OCI-LY3 (cell line): ENCODE results near the gene ANK3.

Experiments used
- H2AFZ ChIP-seq: fragments of 200-600, 300-600 bp; shearing (Covaris generic); 2 replicates; pipeline ENCODE4 v1.6.0; 2014; ENCODE audit warnings: antibody characterized with exemption, low read depth, low read length
- H3K27ac ChIP-seq: fragments of 200-600, 300-600 bp; sonication (generic); 2 replicates; pipeline ENCODE4 v1.5.1; 2014; ENCODE audit warnings: mild to moderate bottlenecking, low read length, moderate library complexity, mixed read lengths
- H3K27me3 ChIP-seq: fragments of 200-600, 300-600 bp; sonication (generic); 2 replicates; pipeline ENCODE4 v1.6.1; 2014; ENCODE audit warnings: low read depth, low read length, mixed read lengths
- H3K36me3 ChIP-seq: fragments of 200-600, 300-600 bp; sonication (generic); replicated peaks from 2 replicates; pipeline ENCODE3; 2014; ENCODE audit warnings: low read depth, low read length, mixed read lengths
- H3K4me1 ChIP-seq: fragments of 300-600, 200-600 bp; sonication (generic); 2 replicates; pipeline ENCODE4 v1.6.1; 2014; ENCODE audit warnings: low read length, mixed read lengths
- H3K4me2 ChIP-seq: fragments of 200-600, 300-600 bp; sonication (generic); 2 replicates; pipeline ENCODE4 v1.6.1; 2014; ENCODE audit warnings: low read length, mixed read lengths
- H3K4me3 ChIP-seq: fragments of 300-600, 200-600 bp; sonication (generic); 2 replicates; pipeline ENCODE4 v1.5.1; 2014; ENCODE audit warnings: antibody characterized with exemption, mild to moderate bottlenecking, low read length, moderate library complexity
- H3K79me2 ChIP-seq: fragments of 300-600, 200-600 bp; shearing (Covaris generic); 2 replicates; pipeline ENCODE4 v1.6.1; 2014; ENCODE audit warnings: mild to moderate bottlenecking, low read length, mixed read lengths
- H3K9ac ChIP-seq: fragments of 300-600, 200-600 bp; shearing (Covaris generic); 2 replicates; pipeline ENCODE4 v1.6.0; 2014; ENCODE audit warnings: mild to moderate bottlenecking, low read length, moderate library complexity
- H3K9me3 ChIP-seq: fragments of 200-600, 300-600 bp; shearing (Covaris generic); 2 replicates; pipeline ENCODE4 v1.6.1; 2014; ENCODE audit warnings: low read length, mixed read lengths; ENCODE audit not compliant: insufficient read depth
- H4K20me1 ChIP-seq: fragments of 200-600, 300-600 bp; sonication (generic); 2 replicates; pipeline ENCODE4 v1.6.1; 2016; ENCODE audit warnings: low read length, mixed read lengths; ENCODE audit not compliant: insufficient read depth
- CTCF ChIP-seq: fragments of 200-600, 300-600 bp; sonication (generic); IDR thresholded peaks from 2 replicates; pipeline ENCODE4 v1.5.1; 2014; ENCODE audit warnings: antibody characterized with exemption, low read length, low read depth
- EZH2phosphoT487 ChIP-seq: fragments of 200-600 bp; shearing (Covaris generic); IDR thresholded peaks from 2 replicates; pipeline ENCODE4 v1.6.1; 2018; ENCODE audit warnings: antibody characterized with exemption, mixed run types, low read depth

The ANK3 gene

GRCh38 chr10:60291344-60291930 is 98.2 kb downstream of the ANK3 start:
- no peaks in the 10 kb centered on the region for H4K20me1 ChIP-seq
- H2AFZ ChIP-seq: no peak overlapping the region
- no peaks in the 10 kb centered on the region for H3K79me2 ChIP-seq
- no peak overlapping the region for H3K27ac ChIP-seq
- H3K4me1 ChIP-seq: no peaks in the 10 kb centered on the region
- no peak for TF ChIP-seq EZH2phosphoT487
- TF ChIP-seq CTCF: no peak
- H3K27me3 ChIP-seq: no peaks in the 10 kb centered on the region
- no peak overlapping the region for H3K4me2 ChIP-seq
- no peaks in the 10 kb centered on the region for H3K36me3 ChIP-seq
- H3K4me3 ChIP-seq: no peak overlapping the region
- H3K9me3 ChIP-seq: no peaks in the 10 kb centered on the region
- H3K9ac ChIP-seq: no peak overlapping the region

DNA sequence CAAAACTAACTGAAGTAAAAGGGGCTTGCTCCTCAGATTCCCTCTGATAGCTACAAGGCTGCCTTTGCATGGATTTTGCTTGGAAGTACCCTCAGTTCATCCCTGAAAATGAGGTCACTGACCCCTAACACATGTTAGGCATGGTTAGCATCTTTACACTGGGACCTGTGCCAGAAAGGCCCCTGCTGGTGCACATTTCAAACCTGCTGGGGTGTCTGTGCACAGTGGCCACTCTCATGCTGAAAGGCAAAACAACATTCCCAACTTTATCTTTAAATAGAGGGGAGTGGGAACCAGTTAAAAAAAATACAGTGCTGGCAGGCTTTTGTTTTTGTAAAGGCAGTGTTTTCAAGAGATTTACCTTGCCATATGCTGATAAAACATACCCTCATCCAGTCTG is 99.1 kb downstream of the ANK3 start:
- TF ChIP-seq CTCF (no peak), EZH2phosphoT487 (no peak)
- Histone ChIP-seq H3K9ac (no peak overlapping the region), H3K4me3 (no peak overlapping the region), H3K79me2 (no peaks in the 10 kb centered on the region), H3K9me3 (no peaks in the 10 kb centered on the region), H4K20me1 (no peaks in the 10 kb centered on the region), H2AFZ (no peak overlapping the region), H3K36me3 (no peaks in the 10 kb centered on the region), H3K4me1 (no peaks in the 10 kb centered on the region), H3K27me3 (no peaks in the 10 kb centered on the region), H3K27ac (no peak overlapping the region), H3K4me2 (no peak overlapping the region)

GRCh38 chr10:60289800-60290199 is 99.9 kb downstream of the ANK3 start:
- H3K27ac ChIP-seq: no peak overlapping the region
- TF ChIP-seq EZH2phosphoT487: no peak
- no peak for TF ChIP-seq CTCF
- no peaks in the 10 kb centered on the region for H3K9me3 ChIP-seq
- no peaks in the 10 kb centered on the region for H3K79me2 ChIP-seq
- no peaks in the 10 kb centered on the region for H3K4me1 ChIP-seq
- H3K4me3 ChIP-seq: no peak overlapping the region
- H3K4me2 ChIP-seq: no peak overlapping the region
- H3K36me3 ChIP-seq: no peaks in the 10 kb centered on the region
- no peak overlapping the region for H3K9ac ChIP-seq
- no peak overlapping the region for H2AFZ ChIP-seq
- no peaks in the 10 kb centered on the region for H4K20me1 ChIP-seq
- H3K27me3 ChIP-seq: no peaks in the 10 kb centered on the region

- Histone ChIP-seq H3K9ac (no peak overlapping the region), H3K79me2 (no peaks in the 10 kb centered on the region), H3K36me3 (no peaks in the 10 kb centered on the region), H4K20me1 (no peaks in the 10 kb centered on the region), H3K4me3 (no peak overlapping the region), H3K9me3 (no peaks in the 10 kb centered on the region), H3K27me3 (no peaks in the 10 kb centered on the region), H3K27ac (no peak overlapping the region), H3K4me2 (no peak overlapping the region), H2AFZ (no peak overlapping the region), H3K4me1 (no peaks in the 10 kb centered on the region)
- TF ChIP-seq CTCF (no peak), EZH2phosphoT487 (no peak)
Measured at GRCh38 chr10:60288256-60288655, 101.4 kb downstream of the ANK3 start.
